Measurements from ENCODE around the gene CEP70.
"Not testable (repeated sequence)": the region's sequence is repeated elsewhere in the genome, so short reads cannot be mapped to it uniquely, and the experiment has no call there.

CEP70 gene

GRCh38 chr3:138588445-138588844, 5.6 kb downstream of the CEP70 start:
- no peak for DNase-seq

DNA sequence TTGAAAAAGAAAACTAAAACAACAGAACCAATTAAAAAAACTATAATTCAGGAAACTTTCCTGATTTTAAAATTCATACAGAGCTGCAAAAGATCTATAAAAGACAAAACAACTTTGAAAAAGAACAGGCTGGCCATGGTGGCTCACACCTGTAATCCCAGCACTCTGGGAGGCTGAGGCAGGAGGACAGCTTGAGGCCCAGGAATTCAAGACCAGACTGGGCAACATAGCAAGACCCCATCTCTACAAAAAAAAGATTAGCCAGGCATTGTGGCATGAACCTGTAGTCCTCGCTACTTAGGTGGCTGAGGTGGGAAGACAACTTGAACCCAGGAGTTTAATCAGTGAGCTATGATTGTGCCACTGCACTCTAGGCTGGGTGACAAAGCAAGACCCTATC, 6.7 kb downstream of the CEP70 start:
- DNase-seq: no peak

GRCh38 chr3:138578961-138579574, 15.0 kb downstream of the CEP70 start:
- DNase-seq: no peak

GRCh38 chr3:138578141-138578540, 15.9 kb downstream of the CEP70 start:
- no peak for DNase-seq

DNA sequence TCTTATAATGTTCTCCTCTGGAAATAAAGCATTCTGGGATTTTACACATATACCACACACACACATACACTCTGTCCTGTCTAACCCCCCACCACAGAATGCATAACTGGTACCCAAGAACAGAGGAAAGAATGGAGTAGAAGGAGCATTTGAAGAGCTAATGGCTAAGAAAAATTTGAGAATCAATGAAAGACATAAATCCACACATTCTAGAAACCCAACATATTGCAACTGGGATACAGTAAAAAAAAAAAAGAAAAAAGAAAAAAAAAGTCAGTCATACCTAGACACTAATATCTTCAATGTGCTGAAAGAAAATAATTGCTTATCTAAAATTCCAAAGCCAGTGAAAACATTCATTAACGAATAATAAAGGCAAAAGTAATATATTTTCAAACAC, 20.9 kb downstream of the CEP70 start:
- DNase-seq: no peak

DNA sequence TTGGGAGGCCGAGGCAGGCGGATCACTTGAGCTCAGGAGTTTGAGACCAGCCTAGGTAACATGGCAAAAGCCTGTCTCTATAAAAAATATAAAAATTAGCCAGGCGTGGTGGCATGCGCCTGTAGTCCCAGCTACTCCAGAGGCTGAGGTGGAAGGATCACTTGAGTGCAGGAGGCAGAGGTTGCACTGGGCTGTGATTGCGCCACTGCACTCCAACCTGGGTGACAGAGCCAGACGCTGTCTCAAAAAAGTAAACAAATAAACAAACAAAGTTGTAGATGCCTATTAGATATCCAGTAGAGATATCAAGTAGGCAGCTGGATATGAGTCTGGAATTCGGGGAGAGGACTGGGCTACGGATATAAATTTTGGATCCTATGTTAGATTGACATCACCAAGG, 24.4 kb downstream of the CEP70 start:
- not testable (repeated sequence) for DNase-seq

GRCh38 chr3:138569090-138569489, 25.0 kb downstream of the CEP70 start:
- DNase-seq: no peak

DNA sequence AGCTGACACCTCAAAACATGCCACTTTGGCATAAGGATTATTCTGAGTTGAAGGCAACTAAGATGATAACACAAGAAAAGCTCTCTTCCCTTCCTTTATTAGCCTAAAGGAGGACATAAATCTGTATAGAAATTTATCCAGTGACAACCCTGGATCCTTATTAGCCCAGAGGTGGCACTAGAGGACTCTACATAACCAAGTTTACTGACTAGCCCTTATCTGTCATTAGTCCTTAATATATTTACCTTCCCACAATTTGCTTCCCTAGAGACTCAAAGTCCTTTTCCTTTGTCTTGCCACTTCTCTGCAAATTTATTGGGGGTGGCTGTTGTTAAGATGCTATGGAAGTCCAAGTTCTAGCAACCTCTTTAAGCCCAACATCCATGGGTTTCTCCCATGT, 26.7 kb downstream of the CEP70 start:
- no peak for DNase-seq

DNA sequence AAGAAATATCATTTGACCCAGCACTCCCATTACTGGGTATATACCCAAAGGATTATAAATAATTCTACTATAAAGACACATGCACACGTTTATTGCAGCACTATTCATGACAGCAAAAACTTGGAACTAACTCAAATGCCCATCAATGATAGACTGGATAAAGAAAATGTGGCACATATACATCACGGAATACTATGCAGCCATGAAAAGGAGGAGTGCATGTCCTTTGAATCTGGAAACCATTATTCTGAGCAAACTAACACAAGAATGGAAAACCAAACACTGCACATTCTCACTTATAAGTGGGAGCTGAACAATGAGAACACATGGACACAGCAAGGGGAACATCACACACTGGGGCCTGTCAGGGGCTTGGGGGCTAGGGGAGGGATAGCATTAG, 27.8 kb downstream of the CEP70 start:
- DNase-seq: not testable (repeated sequence)

- DNase-seq: not testable (repeated sequence)
Measured at GRCh38 chr3:138562902-138563301, 31.2 kb downstream of the CEP70 start.

GRCh38 chr3:138560501-138560900, 33.6 kb downstream of the CEP70 start:
- DNase-seq: no peak

GRCh38 chr3:138559134-138559533, 34.9 kb downstream of the CEP70 start:
- DNase-seq: no peak

GRCh38 chr3:138554775-138555174, 39.3 kb downstream of the CEP70 start:
- not testable (repeated sequence) for DNase-seq

- DNase-seq: not testable (repeated sequence)
Measured at GRCh38 chr3:138550958-138551357, 43.1 kb downstream of the CEP70 start.

DNA sequence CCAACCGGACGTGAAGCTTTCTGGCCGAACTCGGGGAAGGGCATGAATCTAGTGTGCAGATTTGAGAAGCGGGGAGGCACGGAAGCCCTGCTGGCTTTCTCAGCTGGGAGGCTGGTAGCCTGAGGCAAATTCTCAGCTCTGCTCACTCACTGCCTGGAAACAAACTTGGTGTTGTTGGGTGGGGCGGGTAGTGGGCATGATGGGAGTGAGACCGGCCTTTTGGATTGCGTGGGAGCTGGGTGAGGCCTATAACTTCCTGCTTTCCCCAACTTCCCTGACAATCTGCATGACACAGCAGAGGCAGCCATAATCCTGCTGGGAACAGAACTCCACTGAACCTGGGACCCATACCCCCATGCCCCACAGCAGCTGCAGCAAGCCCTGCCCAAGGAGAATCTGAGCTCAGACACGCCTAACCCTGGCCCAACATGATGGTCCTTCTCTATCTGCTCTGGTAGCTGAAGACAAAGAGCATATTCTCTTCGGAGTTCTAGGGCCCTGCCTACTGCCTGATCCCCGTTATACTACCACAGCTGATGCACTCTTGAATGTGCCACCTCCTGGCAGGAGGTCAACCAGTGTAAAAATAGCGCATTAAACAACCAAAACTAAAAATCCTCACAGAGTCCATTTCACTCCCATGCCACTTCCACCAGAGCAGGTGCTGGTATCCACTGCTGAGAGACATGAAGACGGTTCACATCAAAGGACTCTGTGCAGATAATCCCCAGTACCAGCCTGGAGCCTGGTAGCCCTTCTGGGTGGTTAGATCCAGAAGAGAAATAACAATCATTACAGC, 44.7 kb downstream of the CEP70 start:
- no peak for DNase-seq

GRCh38 chr3:138547342-138547975, 46.6 kb downstream of the CEP70 start:
- DNase-seq: no peak

- no peak for DNase-seq
Measured at GRCh38 chr3:138544546-138544945, 49.5 kb downstream of the CEP70 start.

- DNase-seq: no peak
Measured at GRCh38 chr3:138542977-138543376, 51.1 kb downstream of the CEP70 start.

GRCh38 chr3:138539352-138539751, 54.7 kb downstream of the CEP70 start:
- DNase-seq: no peak

DNA sequence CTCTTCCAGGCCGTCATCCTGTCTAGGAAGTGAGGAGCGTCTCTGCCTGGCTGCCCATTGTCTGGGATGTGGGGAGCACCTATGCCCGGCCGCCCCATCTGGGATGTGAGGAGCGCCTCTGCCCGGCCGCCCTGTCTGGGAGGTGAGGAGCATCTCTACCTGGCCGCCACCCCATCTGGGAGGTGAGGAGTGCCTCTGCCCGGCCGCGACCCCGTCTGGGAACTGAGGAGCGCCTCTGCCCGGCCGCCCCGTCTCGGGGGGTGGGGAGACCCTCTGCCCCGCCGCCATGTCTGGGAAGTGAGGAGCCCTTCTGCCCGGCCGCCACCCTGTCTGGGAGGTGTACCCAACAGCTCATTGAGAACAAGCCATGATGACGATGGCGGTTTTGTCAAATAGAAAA, 72.6 kb downstream of the CEP70 start:
- DNase-seq: not testable (repeated sequence)

DNA sequence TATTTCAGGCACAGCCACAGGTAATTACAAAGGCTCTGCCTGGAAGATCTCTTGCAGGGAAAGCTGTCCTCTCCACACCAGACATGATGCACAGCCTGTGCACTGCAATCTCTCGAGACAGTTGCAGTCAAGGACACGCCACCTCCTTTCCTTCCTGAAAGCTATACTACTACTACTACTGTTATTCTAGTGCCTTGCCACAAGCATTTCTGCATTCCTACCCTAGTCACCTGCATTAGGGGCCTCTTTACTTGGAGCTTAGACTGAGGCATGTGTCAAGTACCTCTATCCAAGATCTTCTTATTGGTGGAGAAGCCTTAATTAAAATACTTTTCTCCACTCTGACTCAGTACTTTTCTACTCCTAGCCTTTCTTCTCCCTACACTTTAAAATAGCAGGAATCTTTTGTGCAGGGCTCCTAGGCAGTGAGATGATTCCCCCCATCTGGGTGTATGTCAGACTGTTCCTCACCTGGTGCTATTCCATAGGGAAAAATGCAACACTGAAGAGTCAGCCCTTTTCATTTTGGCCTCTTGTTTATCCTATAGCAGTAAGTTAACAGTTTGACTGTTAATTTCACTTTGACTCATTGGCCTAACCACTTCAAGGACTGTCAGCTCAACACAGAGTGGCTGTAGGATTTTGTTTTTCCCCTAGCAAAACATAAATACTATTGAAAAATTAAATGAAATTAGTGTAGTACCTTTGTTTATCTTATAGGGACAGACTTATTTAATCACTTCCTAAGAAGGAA, 80.8 kb downstream of the CEP70 start:
- no peak for DNase-seq

- DNase-seq: no peak
Measured at GRCh38 chr3:138511945-138512344, 82.1 kb downstream of the CEP70 start.

GRCh38 chr3:138509586-138509985, 84.5 kb downstream of the CEP70 start:
- no peak for DNase-seq

Data from CD4-positive, alpha-beta T cell treated with Interleukin-12 subunit alpha and Interleukin-12 subunit beta, for 1 hour (primary cell).